Measurements from ENCODE around the gene GGA3.

Gene GGA3

DNA sequence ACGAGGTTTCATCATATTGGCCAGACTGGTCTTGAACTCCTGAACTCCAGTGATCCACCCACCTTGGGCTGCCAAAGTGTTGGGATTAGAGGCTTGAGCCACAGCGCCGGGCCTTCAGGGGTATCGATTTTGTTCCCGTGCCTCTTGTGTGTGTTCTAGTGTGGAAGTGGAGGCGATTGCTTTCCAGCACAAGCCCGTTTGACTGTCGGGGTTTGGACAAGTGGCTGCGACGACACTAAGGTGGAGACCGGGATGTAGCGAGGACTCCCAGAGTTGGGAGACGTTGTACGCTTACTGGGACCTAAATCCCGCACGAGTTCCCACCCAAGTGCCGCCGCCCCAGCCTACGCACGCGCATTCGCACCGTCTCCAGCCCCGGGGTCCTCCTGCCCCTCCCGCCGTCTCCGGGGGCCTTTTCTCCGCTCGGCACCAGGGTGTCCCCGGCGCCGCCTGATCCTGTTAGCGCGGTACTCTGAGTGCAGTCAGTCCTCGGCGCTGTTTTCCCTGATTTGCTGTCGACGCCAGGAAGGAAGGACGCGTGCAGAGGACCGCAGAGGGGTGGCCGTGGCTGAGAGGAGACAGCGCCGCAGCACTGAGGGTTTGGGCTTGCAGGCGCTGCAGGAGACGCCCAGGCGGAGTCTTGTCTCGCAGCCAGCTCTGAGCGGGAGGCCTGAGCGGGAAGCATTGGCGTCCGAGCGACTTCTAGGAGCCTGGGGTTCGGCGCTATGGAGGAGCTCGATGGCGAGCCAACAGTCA, 56.2 kb downstream of the GGA3 start, which contains the start of gene NUP85:
Gene NUP85, plus strand, starts transcription at position 643 of the 756 bp plus-strand sequence. Its CDS starts 83 bp downstream, at position 726.
- ChIA-PET POLR2A (interaction anchor here (0.6 to 3.5 kb wide), 32 partner anchors 9 to 575 kb away, joined by 3 to 19 read pairs (median 4); partner anchors contain the start of genes ARMC7, GGA3, HID1 and JPT1), CTCF (interaction anchor here (0.6 to 2.3 kb wide), 3 partner anchors 35 to 91 kb away, joined by 3 to 11 read pairs (median 8); no protein-coding TSS in a partner anchor)
- TF ChIP-seq SP1 (IDR thresholded peaks at IDR 0.05) (no peak), ELF4 (IDR thresholded peaks at IDR 0.05) (peak; percentile 29; the same call in 1 of the 2 replicates), L3MBTL2 (conservative IDR thresholded peaks at IDR 0.05) (peak; percentile 89), NFRKB (IDR thresholded peaks at IDR 0.05) (no peak)
- DNase-seq (ENCODE audit: extremely low spot score), result peak; percentile 99

DNA sequence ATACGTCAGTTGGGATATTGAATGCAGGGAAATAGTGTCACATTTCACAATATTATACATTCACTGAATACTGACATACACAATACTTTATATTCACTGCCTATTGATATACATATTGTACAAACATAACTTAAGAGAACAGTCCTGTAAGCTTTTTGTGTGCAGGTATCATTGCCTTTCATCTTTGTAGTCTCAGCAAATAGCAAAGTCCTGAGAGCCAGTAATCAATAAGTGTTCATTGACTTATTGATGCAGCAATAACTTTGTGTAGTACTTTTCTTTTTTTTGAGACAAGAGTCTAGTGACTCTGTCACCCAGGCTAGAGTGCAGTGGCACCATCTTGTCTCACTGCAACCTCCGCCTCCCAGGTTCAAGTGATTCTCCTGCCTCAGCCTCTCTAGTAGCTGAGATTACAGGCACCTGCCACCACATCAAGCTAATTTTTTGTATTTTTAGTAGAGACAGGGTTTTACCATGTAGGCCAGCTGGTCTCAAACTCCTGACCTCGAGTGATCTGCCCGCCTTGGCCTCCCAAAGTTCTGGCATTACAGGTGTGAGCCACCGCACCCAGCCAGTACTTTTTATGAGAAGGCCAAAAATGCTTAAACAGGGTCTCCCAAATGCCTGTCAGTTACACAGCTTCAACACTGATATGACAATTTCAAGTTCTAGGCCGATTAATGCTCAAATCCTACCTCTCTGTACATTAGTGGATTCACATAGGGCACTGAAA, 61.4 kb downstream of the GGA3 start:
- POLR2A ChIA-PET, result interaction anchor here (1.0 to 4.0 kb wide), 4 partner anchors 11 to 86 kb away, joined by 3 to 16 read pairs (median 6); partner anchors contain the start of genes NT5C and SUMO2
- DNase-seq (ENCODE audit: extremely low spot score), result no peak
- CTCF ChIA-PET, result interaction anchor here (4.7 kb wide), 1 partner anchor 85 kb away, joined by 44 read pairs; no protein-coding TSS in a partner anchor
- TF ChIP-seq FOXA1 (IDR thresholded peaks at IDR 0.05) (no peak), SUZ12 (IDR thresholded peaks at IDR 0.05) (no peak), ARNT (IDR thresholded peaks at IDR 0.05) (no peak), FOXM1 (IDR thresholded peaks at IDR 0.05; ENCODE audit: borderline replicate concordance) (no peak), BHLHE40 (IDR thresholded peaks at IDR 0.05; ENCODE audit: borderline replicate concordance) (no peak), FOXK2 (IDR thresholded peaks at IDR 0.05) (no peak), SP1 (IDR thresholded peaks at IDR 0.05) (no peak)
- TF ChIP-seq, protein P1, sequence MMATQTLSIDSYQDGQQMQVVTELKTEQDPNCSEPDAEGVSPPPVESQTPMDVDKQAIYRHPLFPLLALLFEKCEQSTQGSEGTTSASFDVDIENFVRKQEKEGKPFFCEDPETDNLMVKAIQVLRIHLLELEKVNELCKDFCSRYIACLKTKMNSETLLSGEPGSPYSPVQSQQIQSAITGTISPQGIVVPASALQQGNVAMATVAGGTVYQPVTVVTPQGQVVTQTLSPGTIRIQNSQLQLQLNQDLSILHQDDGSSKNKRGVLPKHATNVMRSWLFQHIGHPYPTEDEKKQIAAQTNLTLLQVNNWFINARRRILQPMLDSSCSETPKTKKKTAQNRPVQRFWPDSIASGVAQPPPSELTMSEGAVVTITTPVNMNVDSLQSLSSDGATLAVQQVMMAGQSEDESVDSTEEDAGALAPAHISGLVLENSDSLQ (IDR thresholded peaks at IDR 0.05), result no peak

DNA sequence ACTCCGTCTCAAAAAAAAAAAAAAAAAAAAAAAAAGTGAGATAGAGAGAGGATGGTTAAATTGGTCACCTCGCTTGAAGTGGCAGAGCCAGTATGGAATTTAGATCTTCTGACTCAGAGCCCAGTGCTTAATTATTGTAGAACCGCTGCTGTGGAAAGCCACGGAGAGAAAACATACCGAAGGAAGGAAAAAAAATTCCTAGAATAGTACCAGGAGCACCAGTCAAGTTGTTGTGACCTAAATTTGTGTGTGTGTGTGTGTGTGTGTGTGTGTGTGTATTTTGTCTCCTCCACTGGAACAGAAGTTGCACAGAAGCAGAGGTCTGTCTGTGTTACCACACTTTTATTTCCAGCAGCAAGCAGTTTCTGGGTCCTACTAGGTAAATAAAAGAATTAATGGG, 66.5 kb downstream of the GGA3 start:
- no peak for DNase-seq (ENCODE audit: extremely low spot score)
- ChIA-PET CTCF (no interaction called here), POLR2A (no interaction called here)
- TF ChIP-seq ZNF384 (IDR thresholded peaks at IDR 0.05), result peak; percentile 62; the same call in 1 of the 2 replicates
- no peak for TF ChIP-seq TARDBP (IDR thresholded peaks at IDR 0.05)

DNA sequence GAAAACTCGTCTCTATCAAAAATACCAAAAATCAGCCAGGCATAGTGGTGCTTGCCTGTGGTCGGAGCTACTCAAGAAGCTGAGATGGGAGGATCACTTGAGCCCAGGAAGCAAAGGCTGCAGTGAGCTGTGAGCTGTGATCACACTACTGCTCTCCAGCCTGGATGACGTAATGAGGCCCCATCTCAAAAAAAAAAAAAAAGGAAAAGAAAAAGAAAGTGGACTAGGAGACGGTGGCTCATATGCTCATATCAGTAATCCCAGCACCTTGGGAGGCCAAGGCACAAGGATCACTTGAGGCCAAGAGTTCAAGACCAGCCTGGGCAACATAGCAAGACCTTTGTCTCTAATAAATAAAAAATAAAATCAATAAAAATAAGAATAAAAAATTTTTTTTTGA, 69.8 kb downstream of the GGA3 start:
- CTCF ChIA-PET, result interaction anchor here (0.9 to 2.0 kb wide), 3 partner anchors 10 to 230 kb away, joined by 3 to 8 read pairs (median 6); no protein-coding TSS in a partner anchor
- no peak for DNase-seq (ENCODE audit: extremely low spot score)
- POLR2A ChIA-PET, result interaction anchor here (1.3 to 4.3 kb wide), 3 partner anchors 9 to 14 kb away, joined by 5 to 16 read pairs (median 7); partner anchors contain the start of genes NUP85 and SUMO2
- TF ChIP-seq CTBP1 (IDR thresholded peaks at IDR 0.05; ENCODE audit: borderline replicate concordance) (no peak), ELF4 (IDR thresholded peaks at IDR 0.05) (no peak), L3MBTL2 (conservative IDR thresholded peaks at IDR 0.05) (no peak), FOXM1 (IDR thresholded peaks at IDR 0.05; ENCODE audit: borderline replicate concordance) (no peak), LEF1 (IDR thresholded peaks at IDR 0.05; ENCODE audit: borderline replicate concordance) (no peak), SP1 (IDR thresholded peaks at IDR 0.05) (no peak), TARDBP (IDR thresholded peaks at IDR 0.05) (no peak), FOXK2 (IDR thresholded peaks at IDR 0.05) (no peak), ZNF384 (IDR thresholded peaks at IDR 0.05) (peak; percentile 89)

DNA sequence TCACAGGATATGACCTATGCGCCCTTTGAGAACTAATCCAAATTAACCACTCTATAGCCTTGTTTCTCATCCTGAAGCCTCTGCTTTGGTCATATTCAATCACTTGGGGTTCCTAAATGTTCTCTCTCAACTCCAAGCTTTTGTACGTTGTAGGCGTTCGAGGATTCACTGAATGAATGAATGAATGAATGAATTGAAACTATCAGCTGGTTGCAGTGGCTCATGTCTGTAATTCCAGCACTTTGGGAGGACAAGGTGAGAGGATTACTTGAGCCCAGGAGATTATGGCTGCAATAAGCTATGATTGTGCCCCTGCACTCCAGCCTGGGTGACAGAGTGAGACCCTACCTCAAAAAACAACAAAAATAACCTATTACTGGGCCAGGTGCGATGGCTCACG, 72.8 kb downstream of the GGA3 start:
- TF ChIP-seq LEF1 (IDR thresholded peaks at IDR 0.05; ENCODE audit: borderline replicate concordance) (no peak), ZNF384 (IDR thresholded peaks at IDR 0.05) (no peak), CTBP1 (IDR thresholded peaks at IDR 0.05; ENCODE audit: borderline replicate concordance) (no peak), L3MBTL2 (conservative IDR thresholded peaks at IDR 0.05) (no peak), ELF4 (IDR thresholded peaks at IDR 0.05) (no peak), FOXM1 (IDR thresholded peaks at IDR 0.05; ENCODE audit: borderline replicate concordance) (no peak), SP1 (IDR thresholded peaks at IDR 0.05) (no peak), NFRKB (IDR thresholded peaks at IDR 0.05) (no peak), FOXK2 (IDR thresholded peaks at IDR 0.05) (no peak), ARNT (IDR thresholded peaks at IDR 0.05) (no peak), BHLHE40 (IDR thresholded peaks at IDR 0.05; ENCODE audit: borderline replicate concordance) (no peak), SUZ12 (IDR thresholded peaks at IDR 0.05) (no peak), TARDBP (IDR thresholded peaks at IDR 0.05) (no peak)
- TF ChIP-seq, protein P1 (IDR thresholded peaks at IDR 0.05), result no peak
- DNase-seq (ENCODE audit: extremely low spot score), result no peak
- CTCF ChIA-PET, result interaction anchor here (1.1 to 2.6 kb wide), 2 partner anchors 13 to 52 kb away, joined by 4 to 16 read pairs; no protein-coding TSS in a partner anchor
- POLR2A ChIA-PET, result interaction anchor here (1.2 to 4.3 kb wide), 5 partner anchors 8 to 59 kb away, joined by 3 to 16 read pairs (median 5); partner anchors contain the start of genes NT5C and NUP85

All from HEK293T (cell line).